K562 (cell line): ENCODE measurements around the gene ABHD5. TPM values are rescaled to one million over a fixed set of nuclear protein-coding genes. Genes with fewer than 3 reads are reported as not detected.

Experiments
- ARNT ChIP-seq, 2 experiments: fragments of 450-650 bp; IDR thresholded peaks; 2 replicates each; pipeline ENCODE4 v1.6.1; 2016; ENCODE audit warnings: mild to moderate bottlenecking in 1 of 2
- HDAC1 ChIP-seq, 2 experiments: fragments of 450-650 bp; IDR thresholded peaks; 2 replicates each; pipeline ENCODE4 v1.6.1; 2016 to 2017; ENCODE audit warnings: inconsistent platforms in 1 of 2, mild to moderate bottlenecking in 1 of 2, moderate library complexity in 1 of 2
- HNRNPK ChIP-seq: fragments of 200-400 bp; formaldehyde crosslinking; IDR thresholded peaks from one replicate; pipeline ENCODE4 v1.6.1; 2018; ENCODE audit warnings: mild to moderate bottlenecking, low read depth, low read length; ENCODE audit not compliant: poor library complexity, severe bottlenecking
- MBD2 ChIP-seq: sonication (generic); IDR thresholded peaks from 2 replicates; pipeline ENCODE4 v1.6.1; 2016; ENCODE audit warnings: low read depth, borderline replicate concordance
- MEIS2 ChIP-seq: fragments of 450-650 bp; IDR thresholded peaks from 2 replicates; pipeline ENCODE4 v1.6.1; 2014; ENCODE audit warnings: mild to moderate bottlenecking; ENCODE audit not compliant: partially characterized antibody
- MNT ChIP-seq, 2 experiments: fragments of 450-650 bp; conservative IDR thresholded peaks; 2 replicates each; pipeline ENCODE4 v1.6.1; 2017; ENCODE audit warnings: mild to moderate bottlenecking in 2 of 2, moderate library complexity in 2 of 2
- MXI1 ChIP-seq: IDR thresholded peaks from 2 replicates; pipeline ENCODE4 v1.6.1; 2011; ENCODE audit warnings: low read depth, mild to moderate bottlenecking, improper control_type of control experiment, low read length
- NKRF ChIP-seq: fragments of 450-650 bp; IDR thresholded peaks from 2 replicates; pipeline ENCODE4 v1.6.1; 2016; ENCODE audit warnings: borderline replicate concordance
- STAT5B ChIP-seq: fragments of 250-450 bp; sonication (Bioruptor Pico); IDR thresholded peaks from 2 replicates; pipeline ENCODE4 v1.8.0; 2021; ENCODE audit warnings: mild to moderate bottlenecking, inconsistent platforms
- U2AF2 ChIP-seq: fragments of 200-400 bp; formaldehyde crosslinking; optimal IDR thresholded peaks from 2 replicates; pipeline ENCODE3; 2017; ENCODE audit warnings: low read depth, mild to moderate bottlenecking, low read length
- YY1 ChIP-seq, 3 experiments: IDR thresholded peaks; 2 replicates each; pipeline ENCODE4 v1.6.1; 2011; ENCODE audit warnings: low read length in 2 of 3, mild to moderate bottlenecking in 2 of 3, moderate library complexity in 2 of 3, borderline replicate concordance in 1 of 3, control low read depth in 1 of 3, low read depth in 1 of 3; ENCODE audit not compliant: insufficient read depth in 3 of 3, insufficient replicate concordance in 2 of 3, control insufficient read depth in 1 of 3, insufficient read length in 1 of 3; ENCODE audit errors: extremely low read depth in 1 of 3
- ZNF707 ChIP-seq: fragments of 250-450 bp; sonication (Bioruptor Pico); conservative IDR thresholded peaks from 2 replicates; pipeline ENCODE4 v1.8.0; 2022; ENCODE audit warnings: inconsistent platforms, mild to moderate bottlenecking, moderate library complexity
- polyA plus RNA-seq, 8 experiments: library from polyadenylated mRNA; depleted of rRNA in 4 of 8; stranded (reverse) in 5 of 8; unstranded in 3 of 8; fragments of >200 nt; fragmentation: Nextera tagmentation in 2 of 8; fragmentation: Illumina TruSeq in 1 of 8; extraction: Ambion mirVana in 2 of 8; extraction: Trizol in 1 of 8; gene quantifications; 2 replicates each; pipeline versions ENCODE4 v1.2.1 to v1.2.3, GENCODE V29; 2011 to 2014; ENCODE audit warnings: inconsistent platforms in 1 of 8, missing spikeins in 1 of 8
- total RNA-seq, 7 experiments: library from RNA; depleted of rRNA in 6 of 7; stranded (reverse); fragments of >200 nt in 6 of 7; fragmentation: Illumina TruSeq in 2 of 7; extraction: Trizol in 2 of 7; gene quantifications; 2 replicates each; pipeline versions ENCODE4 v1.2.1 to v1.2.3, GENCODE V29; 2011 to 2021; ENCODE audit warnings: low replicate concordance in 1 of 7
- TF ChIP-seq, protein P1 (sequence below): fragments of 450-650 bp; formaldehyde crosslinking; IDR thresholded peaks from 2 replicates; pipeline ENCODE4 v1.4.0; 2020; ENCODE audit warnings: mild to moderate bottlenecking, moderate library complexity
- TF ChIP-seq, protein P2 (sequence below): fragments of 450-650 bp; formaldehyde crosslinking; IDR thresholded peaks from 2 replicates; pipeline ENCODE4 v1.4.0; 2020; ENCODE audit warnings: mild to moderate bottlenecking, moderate library complexity

The ABHD5 gene
- total and polyA plus RNA-seq, 9 of the 15 experiments (the other 6 are each of a cell fraction or from before 2014, with no cell fraction given) = 27.8 to 61.7 (median 39.9) TPM

DNA sequence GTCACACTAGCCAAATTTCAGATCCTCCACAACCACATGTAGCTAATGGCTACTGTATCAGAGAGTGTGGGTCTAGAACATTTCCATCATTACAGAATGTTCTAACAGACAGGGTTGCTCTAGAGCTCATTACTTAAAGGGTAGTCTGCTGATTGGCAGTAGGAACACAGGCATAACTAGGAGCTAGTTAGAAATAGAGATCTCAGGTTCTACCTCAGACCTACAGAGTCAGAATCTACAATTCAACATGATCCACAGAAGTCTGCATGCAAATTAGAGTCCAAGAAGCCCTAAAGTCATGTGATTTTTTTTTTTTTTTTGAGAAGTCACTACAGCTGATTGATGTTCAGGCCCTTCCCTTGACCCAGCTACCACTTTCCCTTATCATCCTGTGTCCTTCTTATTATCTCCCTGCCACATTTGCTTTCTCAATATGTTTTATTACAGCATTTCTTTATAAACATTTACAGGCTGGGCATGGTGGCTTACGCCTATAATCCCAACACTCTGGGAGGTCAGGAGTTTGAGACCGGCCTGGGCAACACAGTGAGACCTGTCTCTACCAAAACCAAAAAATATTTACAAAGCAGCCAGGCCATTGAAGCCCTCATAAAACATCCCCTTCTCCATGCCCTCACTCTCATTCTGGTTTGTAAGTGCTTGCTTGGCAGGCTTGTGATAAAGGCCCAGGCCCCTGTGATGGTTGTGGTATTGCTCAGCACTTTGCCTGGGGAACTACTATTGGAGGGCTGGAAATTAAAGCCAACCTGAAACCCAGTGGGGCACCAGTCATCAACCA, 3.8 kb upstream of the ABHD5 start (continued):
- TF ChIP-seq, protein P1, sequence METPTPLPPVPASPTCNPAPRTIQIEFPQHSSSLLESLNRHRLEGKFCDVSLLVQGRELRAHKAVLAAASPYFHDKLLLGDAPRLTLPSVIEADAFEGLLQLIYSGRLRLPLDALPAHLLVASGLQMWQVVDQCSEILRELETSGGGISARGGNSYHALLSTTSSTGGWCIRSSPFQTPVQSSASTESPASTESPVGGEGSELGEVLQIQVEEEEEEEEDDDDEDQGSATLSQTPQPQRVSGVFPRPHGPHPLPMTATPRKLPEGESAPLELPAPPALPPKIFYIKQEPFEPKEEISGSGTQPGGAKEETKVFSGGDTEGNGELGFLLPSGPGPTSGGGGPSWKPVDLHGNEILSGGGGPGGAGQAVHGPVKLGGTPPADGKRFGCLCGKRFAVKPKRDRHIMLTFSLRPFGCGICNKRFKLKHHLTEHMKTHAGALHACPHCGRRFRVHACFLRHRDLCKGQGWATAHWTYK (CRISPR knock-in tag) = peak; percentile 80; the same call in 1 of the 2 replicates
- TF ChIP-seq STAT5B (CRISPR knock-in tag) = no peak
- TF ChIP-seq, protein P2, sequence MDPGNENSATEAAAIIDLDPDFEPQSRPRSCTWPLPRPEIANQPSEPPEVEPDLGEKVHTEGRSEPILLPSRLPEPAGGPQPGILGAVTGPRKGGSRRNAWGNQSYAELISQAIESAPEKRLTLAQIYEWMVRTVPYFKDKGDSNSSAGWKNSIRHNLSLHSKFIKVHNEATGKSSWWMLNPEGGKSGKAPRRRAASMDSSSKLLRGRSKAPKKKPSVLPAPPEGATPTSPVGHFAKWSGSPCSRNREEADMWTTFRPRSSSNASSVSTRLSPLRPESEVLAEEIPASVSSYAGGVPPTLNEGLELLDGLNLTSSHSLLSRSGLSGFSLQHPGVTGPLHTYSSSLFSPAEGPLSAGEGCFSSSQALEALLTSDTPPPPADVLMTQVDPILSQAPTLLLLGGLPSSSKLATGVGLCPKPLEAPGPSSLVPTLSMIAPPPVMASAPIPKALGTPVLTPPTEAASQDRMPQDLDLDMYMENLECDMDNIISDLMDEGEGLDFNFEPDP (CRISPR knock-in tag) = no peak
- TF ChIP-seq U2AF2 = no peak
- no peak for TF ChIP-seq MNT (conservative IDR thresholded peaks at IDR 0.05)
- no peak for TF ChIP-seq NKRF
- TF ChIP-seq HDAC1 (IDR thresholded peaks at IDR 0.05) = peak in 1 of 2 experiments; percentile 63; a peak in 1 of 4 replicates
- TF ChIP-seq YY1 (IDR thresholded peaks at IDR 0.05; ENCODE audit: borderline replicate concordance in 1 of 3, control insufficient read depth in 1 of 3, extremely low read depth in 1 of 3, insufficient read depth in 3 of 3, insufficient read length in 1 of 3, insufficient replicate concordance in 2 of 3, low read depth in 1 of 3, low read length in 2 of 3) = no peak
- TF ChIP-seq ARNT (IDR thresholded peaks at IDR 0.05) = peak; percentile 75 to 98; a peak in 2 of 4 replicates
- peak; percentile 99 for TF ChIP-seq MEIS2
- TF ChIP-seq HNRNPK = no peak
- TF ChIP-seq MBD2 = peak; percentile 57; the same call in 1 of the 2 replicates
- no peak for TF ChIP-seq ZNF707 (CRISPR knock-in tag)
- no peak for TF ChIP-seq MXI1
